ENCODE measurements around the gene PDLIM4.

The PDLIM4 gene

GRCh38 chr5:132239776-132240175, 17.7 kb upstream of the PDLIM4 start:
- H3K27ac ChIP-seq = no peak overlapping the region
- no peak for TF ChIP-seq CTCF (IDR thresholded peaks at IDR 0.05)

- no peak overlapping the region for H3K27ac ChIP-seq
- no peak for TF ChIP-seq ZFX (IDR thresholded peaks at IDR 0.05; ENCODE audit: borderline replicate concordance)
- TF ChIP-seq CTCF (IDR thresholded peaks at IDR 0.05) = no peak
These were observed 14.0 kb upstream of the PDLIM4 start for GRCh38 chr5:132243366-132243977.

GRCh38 chr5:132245593-132245992, 11.9 kb upstream of the PDLIM4 start:
- TF ChIP-seq ZFX (IDR thresholded peaks at IDR 0.05; ENCODE audit: borderline replicate concordance) (no peak), CTCF (IDR thresholded peaks at IDR 0.05) (no peak)
- no peak overlapping the region for H3K27ac ChIP-seq

- H3K27ac ChIP-seq = no peak overlapping the region
- no peak for TF ChIP-seq CTCF (IDR thresholded peaks at IDR 0.05)
These were observed 10.7 kb upstream of the PDLIM4 start for GRCh38 chr5:132246806-132247205.

- TF ChIP-seq CTCF (IDR thresholded peaks at IDR 0.05) (no peak), ZFX (IDR thresholded peaks at IDR 0.05; ENCODE audit: borderline replicate concordance) (no peak)
- H3K27ac ChIP-seq = no peak overlapping the region
These were observed 6.9 kb upstream of the PDLIM4 start for GRCh38 chr5:132250547-132250946.

GRCh38 chr5:132251220-132251725, 6.2 kb upstream of the PDLIM4 start:
- no peak for TF ChIP-seq ZFX (IDR thresholded peaks at IDR 0.05; ENCODE audit: borderline replicate concordance)
- H3K27ac ChIP-seq = no peak overlapping the region

GRCh38 chr5:132253008-132253441, 4.5 kb upstream of the PDLIM4 start:
- TF ChIP-seq ZFX (IDR thresholded peaks at IDR 0.05; ENCODE audit: borderline replicate concordance) (no peak), CTCF (IDR thresholded peaks at IDR 0.05) (no peak)

More at GRCh38 chr5:132253008-132253441, 4.5 kb upstream of the PDLIM4 start:
- no peak overlapping the region for H3K27ac ChIP-seq

Data from 22Rv1 (cell line).